Measurements from ENCODE around the gene NACC2. TPM values are rescaled to one million over a fixed set of nuclear protein-coding genes. Genes with fewer than 3 reads are reported as not detected.

NACC2 gene
- total and polyA plus RNA-seq, 2 of the 8 experiments (the other 6 are each of a cell fraction or from before 2014, with no cell fraction given) = 8.3 to 14.0 TPM

DNA sequence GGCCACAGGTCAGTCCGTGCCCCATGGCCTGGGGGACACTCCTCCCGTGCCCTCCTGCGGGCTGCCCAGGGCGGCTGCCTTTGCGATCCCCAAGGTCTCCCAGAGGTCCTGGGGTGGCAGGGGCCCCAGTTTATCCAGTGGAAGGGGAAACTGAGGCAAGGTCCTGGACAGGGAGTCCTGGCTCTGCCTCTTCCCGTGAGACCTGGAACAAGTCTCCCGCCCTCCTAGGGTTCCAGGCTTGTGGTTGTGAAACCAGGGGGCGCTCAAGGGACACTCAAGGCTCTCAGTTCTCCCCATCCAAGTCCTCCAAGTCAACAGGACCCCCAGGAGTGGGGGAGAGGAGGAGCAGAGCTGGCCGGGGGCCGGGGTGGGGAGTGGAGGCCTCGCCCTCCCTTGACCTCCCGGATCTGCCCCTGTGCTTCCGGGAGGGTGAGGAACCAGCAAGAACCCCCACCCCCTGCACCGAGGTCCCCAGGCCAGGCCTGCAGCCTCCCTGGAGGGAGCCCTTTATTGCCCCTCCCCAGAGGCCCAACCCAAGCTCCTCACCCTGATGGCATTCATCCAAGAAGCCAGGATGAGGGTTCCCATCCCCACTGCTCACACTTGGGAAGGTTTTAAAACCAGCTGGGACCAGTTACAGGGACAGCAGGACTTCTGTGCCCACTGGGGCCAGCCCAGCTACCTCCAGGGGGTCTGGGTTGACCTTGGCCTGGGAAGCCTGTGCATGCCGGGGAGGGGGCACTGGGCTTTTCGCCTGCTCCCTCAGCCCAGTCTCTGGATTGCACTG, 48.3 kb upstream of the NACC2 start:
- WGBS, 2 experiments (ENCODE audit: extremely low coverage in 1 of 2, insufficient coverage in 1 of 2, insufficient read length in 1 of 2, insufficient replicate concordance in 2 of 2, low coverage in 1 of 2, low lambda C conversion rate in 2 of 2, missing lambda C conversion rate in 1 of 2) = 48% methylated on average over 12 of the region's 16 CpGs; no CpG with 5 or more reads in 1 of the 2 experiments
- no peaks in the 10 kb centered on the region for H3K9me3 ChIP-seq (ENCODE audit: insufficient read depth in 2 of 2, low read depth in 1 of 2, low read length in 1 of 2)
- H3K27me3 ChIP-seq (replicated peaks in 1 of 4; ENCODE audit: control insufficient read depth in 3 of 4, extremely low read depth in 1 of 4, insufficient read depth in 3 of 4, low read length in 3 of 4) = no peaks in the 10 kb centered on the region; a peak in 2 of 7 replicates
- no peaks in the 10 kb centered on the region for H4K20me1 ChIP-seq (replicated peaks in 1 of 2; ENCODE audit: control insufficient read depth in 1 of 2, insufficient read depth in 2 of 2, low read length in 2 of 2)
- no peak overlapping the region for H3K4ac ChIP-seq (replicated peaks; ENCODE audit: insufficient read length, low read depth, low read length)
- no peak for FAIRE-seq
- peak; percentile 46; the same call in 1 of the 2 replicates for TF ChIP-seq CHD2 (IDR thresholded peaks at IDR 0.05; ENCODE audit: low read length)
- TF ChIP-seq, protein P1, sequence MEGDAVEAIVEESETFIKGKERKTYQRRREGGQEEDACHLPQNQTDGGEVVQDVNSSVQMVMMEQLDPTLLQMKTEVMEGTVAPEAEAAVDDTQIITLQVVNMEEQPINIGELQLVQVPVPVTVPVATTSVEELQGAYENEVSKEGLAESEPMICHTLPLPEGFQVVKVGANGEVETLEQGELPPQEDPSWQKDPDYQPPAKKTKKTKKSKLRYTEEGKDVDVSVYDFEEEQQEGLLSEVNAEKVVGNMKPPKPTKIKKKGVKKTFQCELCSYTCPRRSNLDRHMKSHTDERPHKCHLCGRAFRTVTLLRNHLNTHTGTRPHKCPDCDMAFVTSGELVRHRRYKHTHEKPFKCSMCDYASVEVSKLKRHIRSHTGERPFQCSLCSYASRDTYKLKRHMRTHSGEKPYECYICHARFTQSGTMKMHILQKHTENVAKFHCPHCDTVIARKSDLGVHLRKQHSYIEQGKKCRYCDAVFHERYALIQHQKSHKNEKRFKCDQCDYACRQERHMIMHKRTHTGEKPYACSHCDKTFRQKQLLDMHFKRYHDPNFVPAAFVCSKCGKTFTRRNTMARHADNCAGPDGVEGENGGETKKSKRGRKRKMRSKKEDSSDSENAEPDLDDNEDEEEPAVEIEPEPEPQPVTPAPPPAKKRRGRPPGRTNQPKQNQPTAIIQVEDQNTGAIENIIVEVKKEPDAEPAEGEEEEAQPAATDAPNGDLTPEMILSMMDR (IDR thresholded peaks at IDR 0.05; ENCODE audit: control extremely low read depth in 1 of 3, insufficient read depth in 1 of 3, low read depth in 1 of 3, low read length in 3 of 3) = peak in 2 of 3 experiments; percentile 69 to 72; a peak in 3 of 4 replicates
- peak; percentile 66 to 83 for TF ChIP-seq RAD21 (IDR thresholded peaks at IDR 0.05 in 1 of 2, conservative IDR thresholded peaks at IDR 0.05 in 1 of 2; ENCODE audit: low read depth in 2 of 2, low read length in 2 of 2)
- TF ChIP-seq NANOG (IDR thresholded peaks at IDR 0.05; ENCODE audit: insufficient read depth, low read depth, low read length, poor library complexity, severe bottlenecking) = no peak
- TF ChIP-seq RFX5 (IDR thresholded peaks at IDR 0.05; ENCODE audit: borderline replicate concordance, low read depth, low read length) = no peak
- POLR2A ChIA-PET (ENCODE audit: partially characterized antibody) = interaction anchor here (1.3 kb wide), 1 partner anchor 9 kb away, joined by 4 read pairs; no protein-coding TSS in a partner anchor
- peak overlapping the region in 1 of 4 experiments; percentile 41; a peak in 1 of 8 replicates for H3K4me3 ChIP-seq (ENCODE audit: extremely low read depth in 1 of 4, insufficient read depth in 2 of 4, low read depth in 3 of 4, low read length in 4 of 4)
- no peak overlapping the region for H3K56ac ChIP-seq (replicated peaks; ENCODE audit: insufficient read length, low read depth, low read length)
- H4K8ac ChIP-seq (ENCODE audit: extremely low read depth, insufficient read depth, low read length) = peak overlapping the region; percentile 82; the same call in 1 of the 2 replicates
- 0 out of 2 replicates have a peak overlapping the region, but pooled peaks have one; percentile 50 for H2BK12ac ChIP-seq (ENCODE audit: low read depth, low read length)
- H4K91ac ChIP-seq (replicated peaks; ENCODE audit: insufficient read length, low read length) = no peak overlapping the region
- H2AK5ac ChIP-seq (ENCODE audit: low read depth, low read length) = no peak overlapping the region
- H3K14ac ChIP-seq (ENCODE audit: insufficient read length) = no peak overlapping the region
- CTCF ChIA-PET (ENCODE audit: partially characterized antibody) = interaction anchor here (0.7 to 2.8 kb wide), 30 partner anchors 7 to 340 kb away, joined by 3 to 10 read pairs (median 4); no protein-coding TSS in a partner anchor
- no peak overlapping the region for H2BK5ac ChIP-seq (ENCODE audit: low read depth, low read length)
- no peaks in the 10 kb centered on the region for H3K79me1 ChIP-seq (ENCODE audit: low read depth, low read length)
- H3K4me2 ChIP-seq (ENCODE audit: insufficient read depth in 1 of 2, low read depth in 2 of 2, low read length in 2 of 2) = peak overlapping the region in 1 of 2 experiments; percentile 41; a peak in 1 of 4 replicates
- no peak overlapping the region for H2BK120ac ChIP-seq (replicated peaks; ENCODE audit: low read depth, low read length)
- peak in 1 of 2 experiments; percentile 86 for DNase-seq (ENCODE audit: low read depth in 1 of 2, low spot score in 2 of 2)
- H3K23ac ChIP-seq (ENCODE audit: insufficient read length) = no peak overlapping the region
- H3K79me2 ChIP-seq (ENCODE audit: control insufficient read depth in 1 of 2, insufficient read depth in 2 of 2, low read length in 2 of 2) = no peaks in the 10 kb centered on the region
- no peak overlapping the region for H3K9ac ChIP-seq (replicated peaks in 1 of 4; ENCODE audit: extremely low read depth in 1 of 4, low read depth in 3 of 4, low read length in 3 of 4)
- no peak overlapping the region for H2AFZ ChIP-seq (ENCODE audit: low read length)
- H3K18ac ChIP-seq (ENCODE audit: extremely low read depth, low read length) = peak overlapping the region; percentile 87
- H3K27ac ChIP-seq (ENCODE audit: low read depth, low read length) = no peak overlapping the region
- H4K5ac ChIP-seq (ENCODE audit: insufficient read length, low read depth, low read length) = no peak overlapping the region
- H2BK15ac ChIP-seq (ENCODE audit: low read length) = no peak overlapping the region
- no peak overlapping the region; the same call in 1 of the 2 replicates for H2BK20ac ChIP-seq (ENCODE audit: low read length)
- H3K23me2 ChIP-seq (ENCODE audit: low read depth, low read length) = peaks cover 2% of the 10 kb centered on the region; the same call in 1 of the 2 replicates
- H3K4me1 ChIP-seq (replicated peaks in 1 of 4; ENCODE audit: control insufficient read depth in 3 of 4, insufficient read depth in 4 of 4, low read length in 3 of 4) = peaks cover 3 to 28% (median 17%) of the 10 kb centered on the region in 4 experiments
- H3K36me3 ChIP-seq (ENCODE audit: control insufficient read depth in 2 of 4, insufficient read depth in 4 of 4, low read length in 3 of 4) = no peaks in the 10 kb centered on the region
